ENCODE results near the gene PPIC.
A peak's percentile ranks its signal among the peaks of the same experiment; 100 is the strongest.
"Not testable (repeated sequence)": the region's sequence is repeated elsewhere in the genome, so short reads cannot be mapped to it uniquely, and the experiment has no call there.

The PPIC gene

DNA sequence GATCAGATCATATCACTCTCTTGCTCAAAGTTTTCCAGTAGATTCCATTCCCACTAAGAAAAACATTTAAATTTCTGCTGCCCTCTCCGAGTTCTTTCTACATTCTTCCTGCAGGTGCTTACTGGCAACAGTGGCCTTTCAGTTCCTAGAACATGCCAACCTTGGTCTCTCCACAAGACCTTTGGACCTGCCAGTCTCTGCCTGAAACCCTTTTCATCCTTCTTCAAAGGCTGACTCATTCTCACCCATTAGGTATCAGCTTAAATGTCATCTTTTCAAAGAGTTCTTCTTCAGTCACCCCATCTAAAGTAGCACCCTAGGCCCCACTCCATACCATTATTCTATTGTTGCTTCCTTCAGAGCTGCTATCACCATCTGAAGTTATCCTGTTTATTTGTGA, 21.8 kb downstream of the PPIC start:
- DNase-seq (ENCODE audit: low read depth) = no peak
- H3K4me3 ChIP-seq (ENCODE audit: low read depth, low read length) = no peak overlapping the region

DNA sequence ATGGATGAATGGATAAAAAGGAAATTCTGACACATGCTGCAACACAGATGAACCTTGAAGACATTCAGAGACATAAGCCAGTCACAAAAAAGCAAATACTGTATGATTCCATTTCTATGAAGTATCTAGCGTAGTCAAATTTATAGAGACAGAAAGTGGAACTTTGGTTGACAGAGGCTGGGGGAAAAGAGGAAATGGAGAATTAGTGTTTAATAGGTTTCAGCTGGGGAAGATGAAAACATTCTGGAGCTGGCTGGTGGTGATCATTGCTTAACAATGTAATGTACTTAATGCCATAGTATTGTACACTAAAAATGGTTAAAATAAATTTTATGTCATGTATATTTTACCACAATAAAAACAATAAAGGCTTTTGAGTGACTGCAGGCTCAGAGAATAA, 24.2 kb downstream of the PPIC start:
- DNase-seq (ENCODE audit: low read depth) = no peak
- no peak overlapping the region for H3K4me3 ChIP-seq (ENCODE audit: low read depth, low read length)

DNA sequence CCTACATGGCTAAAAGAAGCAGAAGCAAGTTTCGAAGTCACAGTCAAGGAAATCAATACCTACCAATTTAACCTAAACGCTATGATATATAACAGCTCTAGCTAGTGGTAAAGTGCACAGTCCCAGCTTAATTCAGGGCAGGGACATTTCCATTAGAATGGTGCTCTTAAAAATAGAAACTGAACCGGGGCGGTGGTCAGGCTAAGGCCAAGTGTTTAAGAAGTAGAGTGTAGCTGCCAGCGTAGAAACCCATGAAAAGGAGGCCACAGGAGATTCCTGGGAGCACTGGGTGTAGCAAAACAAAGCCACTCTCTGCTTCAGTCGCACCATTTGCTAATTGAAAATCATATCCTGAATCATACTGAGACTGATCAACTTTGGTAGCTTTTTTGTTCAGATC, 28.8 kb downstream of the PPIC start:
- no peak for DNase-seq (ENCODE audit: low read depth)
- H3K4me3 ChIP-seq (ENCODE audit: low read depth, low read length) = no peak overlapping the region

DNA sequence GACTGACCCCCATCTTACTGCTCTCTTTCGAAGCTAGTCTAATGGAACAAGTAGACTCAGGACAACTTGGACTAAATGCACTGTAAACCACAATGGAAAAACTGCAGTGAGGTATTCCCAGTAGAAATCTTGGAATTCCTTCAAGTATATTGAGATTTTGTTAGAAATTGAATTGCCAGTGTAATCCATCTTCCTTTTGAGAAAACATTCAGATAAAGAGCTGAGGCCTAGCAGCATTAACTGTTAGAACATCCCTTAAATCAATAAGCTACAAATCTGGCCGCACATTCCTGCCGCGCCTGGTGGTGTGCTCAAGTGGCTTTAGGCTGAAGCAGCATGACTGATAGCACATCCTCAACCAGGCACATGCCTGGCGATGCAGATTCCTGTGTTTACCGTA, 29.3 kb downstream of the PPIC start:
- no peak overlapping the region for H3K4me3 ChIP-seq (ENCODE audit: low read depth, low read length)
- DNase-seq (ENCODE audit: low read depth) = no peak

DNA sequence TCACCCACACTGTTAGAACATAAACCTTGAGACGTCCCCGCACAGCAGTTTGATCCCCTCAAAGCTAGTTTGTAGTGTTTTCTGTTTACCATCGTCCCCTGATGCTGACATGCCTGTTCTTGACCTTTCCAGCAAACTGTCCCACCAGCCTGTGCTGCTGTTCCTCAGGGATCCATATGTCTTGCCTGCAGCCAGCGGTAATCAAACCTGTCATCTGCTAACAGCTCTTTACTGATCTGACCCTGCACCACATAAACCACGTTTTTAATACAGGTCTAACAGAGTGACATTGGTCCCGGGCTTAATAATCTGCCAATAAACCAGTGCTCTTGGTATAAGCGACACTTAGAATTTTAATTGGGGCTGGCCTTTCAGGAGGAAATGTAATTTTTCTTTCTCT, 34.7 kb downstream of the PPIC start:
- no peak overlapping the region for H3K4me3 ChIP-seq (ENCODE audit: low read depth, low read length)
- no peak for DNase-seq (ENCODE audit: low read depth)

DNA sequence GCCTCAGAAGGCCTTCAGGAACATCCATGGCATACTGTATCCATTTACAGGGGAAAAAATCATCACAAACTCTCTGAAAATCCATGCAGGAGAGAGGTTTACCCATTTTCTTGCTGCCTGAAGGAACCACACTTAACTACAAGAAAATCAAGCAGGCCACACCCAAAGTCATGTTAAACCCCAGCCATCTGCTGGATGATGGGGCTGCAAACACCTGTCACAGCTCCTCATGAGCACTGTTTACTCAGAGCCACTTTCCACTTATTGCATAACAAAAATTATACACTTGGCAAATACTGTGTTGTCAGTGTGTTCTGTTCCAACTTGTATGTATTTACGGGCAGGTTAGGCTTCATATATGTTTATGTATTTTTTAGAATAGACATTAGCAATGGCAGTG, 35.8 kb downstream of the PPIC start:
- peak; percentile 4 for DNase-seq (ENCODE audit: low read depth)
- no peak overlapping the region for H3K4me3 ChIP-seq (ENCODE audit: low read depth, low read length)

DNA sequence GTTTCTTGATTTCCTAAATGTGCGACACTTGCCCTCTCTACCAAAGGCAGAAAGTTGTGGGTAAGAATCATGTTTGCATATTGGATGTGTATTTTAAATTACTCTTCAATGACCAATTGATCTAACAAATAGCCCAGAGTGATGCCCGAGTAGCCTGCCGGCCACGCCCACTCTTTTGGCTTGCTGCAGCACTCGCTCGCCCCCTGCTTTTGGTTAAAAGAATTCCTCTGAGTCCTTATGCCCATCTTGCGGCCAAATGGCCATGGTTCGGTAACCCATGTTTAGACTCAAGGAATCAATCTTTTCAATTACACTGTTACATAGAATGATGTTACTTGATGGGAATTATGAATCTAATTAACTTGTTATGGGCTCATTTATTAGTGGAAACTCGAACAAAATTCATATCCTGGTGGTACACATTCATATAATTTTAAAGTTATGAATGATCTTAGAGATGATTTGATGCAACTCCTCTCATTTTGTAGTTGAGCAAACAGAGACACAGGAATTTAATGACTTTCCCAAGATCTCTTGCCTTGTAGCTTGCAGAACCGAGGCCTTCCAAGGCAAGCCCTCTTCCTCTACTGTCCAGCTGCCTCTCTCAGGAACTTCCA, 36.5 kb downstream of the PPIC start:
- peak; percentile 11 for DNase-seq (ENCODE audit: low read depth)
- no peak overlapping the region for H3K4me3 ChIP-seq (ENCODE audit: low read depth, low read length)

DNA sequence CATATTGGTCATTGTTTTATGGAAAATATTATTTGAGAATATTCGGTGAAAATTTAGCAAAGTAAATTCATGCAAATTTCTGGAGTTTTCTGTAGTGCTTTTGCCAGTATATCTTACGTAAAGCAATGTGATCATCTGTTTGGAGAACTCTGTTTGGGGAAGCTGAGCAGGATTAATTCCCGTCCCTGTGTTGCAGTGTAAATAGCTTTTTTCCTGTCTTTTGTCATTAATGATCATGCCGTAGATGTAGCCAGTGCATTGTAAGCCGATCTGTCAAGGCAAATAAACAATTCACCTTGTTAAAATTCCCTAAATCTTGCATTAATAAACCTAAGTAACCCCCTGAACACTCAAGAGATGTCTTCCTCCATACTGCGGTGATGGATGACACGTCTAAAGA, 39.2 kb downstream of the PPIC start:
- no peak overlapping the region for H3K4me3 ChIP-seq (ENCODE audit: low read depth, low read length)
- DNase-seq (ENCODE audit: low read depth) = no peak

DNA sequence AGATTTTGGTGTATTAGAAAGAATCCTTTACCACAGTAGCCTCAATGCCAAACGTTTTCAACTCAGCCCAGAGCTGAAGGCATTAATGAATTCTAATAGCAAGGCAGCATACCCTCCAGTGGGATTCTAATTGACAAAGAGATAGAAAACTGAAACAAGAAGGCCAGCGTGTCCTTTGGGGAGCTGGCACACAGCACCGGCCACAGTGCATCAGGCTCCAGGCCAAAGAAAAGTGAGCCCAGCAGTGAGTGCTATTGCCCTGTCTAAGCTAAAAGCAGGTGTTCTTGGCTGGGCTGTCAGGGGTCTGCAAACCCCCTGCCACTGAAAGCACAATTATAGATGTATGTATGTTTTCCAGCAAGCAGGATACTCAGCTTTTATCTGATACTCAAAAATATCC, 40.4 kb downstream of the PPIC start:
- no peak for DNase-seq (ENCODE audit: low read depth)
- H3K4me3 ChIP-seq (ENCODE audit: low read depth, low read length) = no peak overlapping the region

DNA sequence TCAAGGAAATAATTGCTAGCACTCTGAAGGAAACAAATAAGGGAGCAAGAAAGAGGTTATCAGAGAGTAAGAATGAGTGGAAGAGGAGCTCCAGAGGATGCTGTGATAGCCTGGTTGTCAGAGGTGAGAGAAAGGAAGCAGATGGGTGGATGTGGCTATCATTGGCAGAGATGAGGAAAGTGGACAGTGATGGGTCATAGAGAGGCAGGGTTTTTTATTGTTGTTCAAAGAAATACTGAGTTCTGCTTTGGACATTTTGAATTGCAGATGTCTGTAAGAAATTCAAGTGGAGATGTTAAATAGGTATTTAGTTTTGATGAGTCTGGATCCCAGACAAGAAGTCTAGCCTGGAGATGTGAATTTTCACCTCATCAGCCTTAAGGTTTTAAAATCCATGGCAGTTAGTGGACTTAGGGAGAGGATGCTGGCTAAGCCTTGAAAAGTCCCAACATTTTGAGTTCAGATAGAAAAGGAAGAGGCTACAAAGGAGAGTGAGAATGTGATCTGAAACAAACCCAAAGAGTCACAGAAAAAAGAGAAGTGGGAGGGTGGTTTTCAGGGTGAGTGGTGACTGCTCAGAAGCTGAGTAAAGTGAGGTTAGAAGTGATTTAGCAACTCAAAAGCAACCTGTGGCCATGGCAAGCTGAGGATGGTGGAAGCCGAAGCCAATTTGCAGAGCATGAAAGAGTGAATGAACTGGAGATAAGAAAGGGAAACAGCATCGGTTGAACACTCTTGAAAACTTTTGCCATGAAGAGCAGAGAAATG, 50.4 kb downstream of the PPIC start:
- no peak overlapping the region for H3K4me3 ChIP-seq (ENCODE audit: low read depth, low read length)
- DNase-seq (ENCODE audit: low read depth) = no peak

DNA sequence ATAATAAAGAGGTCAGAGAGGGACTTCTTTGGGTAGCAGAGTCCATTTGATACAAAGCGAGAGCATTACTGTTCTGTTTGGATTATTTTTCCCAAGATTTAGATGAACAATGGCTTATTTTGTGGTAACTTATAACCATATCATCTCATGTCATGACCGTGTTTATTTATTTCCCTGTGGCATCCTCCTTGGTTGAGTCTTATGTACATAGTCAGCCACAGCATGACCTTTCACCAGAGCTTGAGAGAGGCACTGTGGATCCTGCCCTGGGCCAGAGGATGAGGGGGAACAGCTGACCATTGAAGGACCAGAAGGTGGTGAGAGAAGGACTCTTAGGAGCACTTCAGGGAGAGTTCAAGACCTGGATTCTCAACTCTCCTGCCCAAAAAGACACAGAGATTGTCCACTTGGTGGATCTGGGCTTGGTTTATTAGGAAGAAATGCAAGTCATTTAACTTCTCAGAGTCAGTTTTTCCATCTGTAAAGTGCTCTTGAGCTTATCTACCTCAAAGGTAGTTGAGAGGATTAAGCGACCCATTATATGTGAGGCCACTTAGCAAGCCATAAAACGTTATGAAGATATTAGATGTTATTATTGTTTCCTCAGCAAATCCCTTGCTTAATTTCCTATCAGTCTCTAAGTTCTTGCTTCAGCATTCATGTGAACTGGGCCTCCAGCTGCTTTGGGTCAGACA, 51.4 kb downstream of the PPIC start:
- DNase-seq (ENCODE audit: low read depth) = no peak
- H3K4me3 ChIP-seq (ENCODE audit: low read depth, low read length) = no peak overlapping the region

DNA sequence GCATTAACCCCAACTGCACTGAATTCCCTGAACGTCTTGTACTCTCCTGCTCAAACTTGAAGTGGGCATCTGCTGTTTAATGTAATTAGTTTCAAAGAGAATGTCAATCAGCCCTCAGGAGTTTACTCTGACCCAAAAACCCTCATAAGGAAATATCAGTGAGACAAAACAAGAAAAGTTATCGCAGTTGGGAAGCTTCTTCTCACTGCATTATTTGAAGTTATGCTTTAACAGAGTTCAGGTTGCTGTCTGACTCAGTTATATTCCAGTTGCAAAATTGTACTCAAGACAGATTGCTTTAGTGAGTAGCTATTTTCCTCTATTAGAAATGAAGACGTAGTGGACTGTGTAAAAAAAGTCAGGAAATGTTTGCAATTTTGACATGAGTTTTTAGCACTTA, 52.1 kb downstream of the PPIC start:
- no peak overlapping the region for H3K4me3 ChIP-seq (ENCODE audit: low read depth, low read length)
- DNase-seq (ENCODE audit: low read depth) = no peak

DNA sequence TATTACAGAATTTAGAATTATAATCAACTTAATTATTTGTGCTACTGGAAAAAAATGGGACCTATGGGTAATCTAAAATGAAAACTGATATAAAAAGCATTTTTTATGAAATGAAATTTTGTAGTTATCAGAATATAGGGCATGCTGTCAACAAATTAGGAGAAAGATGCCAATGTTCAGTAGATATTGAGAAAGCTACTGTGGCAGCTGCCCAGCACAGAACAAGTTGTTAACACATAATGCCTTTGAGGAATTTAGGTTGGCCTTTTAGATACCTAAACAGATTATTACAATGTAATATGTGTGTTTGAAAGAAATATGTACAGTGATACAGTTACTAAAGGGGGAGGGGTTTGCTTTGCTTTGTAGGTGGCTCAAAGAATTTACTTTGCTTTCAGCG, 54.1 kb downstream of the PPIC start:
- H3K4me3 ChIP-seq (ENCODE audit: low read depth, low read length) = no peak overlapping the region
- no peak for DNase-seq (ENCODE audit: low read depth)

DNA sequence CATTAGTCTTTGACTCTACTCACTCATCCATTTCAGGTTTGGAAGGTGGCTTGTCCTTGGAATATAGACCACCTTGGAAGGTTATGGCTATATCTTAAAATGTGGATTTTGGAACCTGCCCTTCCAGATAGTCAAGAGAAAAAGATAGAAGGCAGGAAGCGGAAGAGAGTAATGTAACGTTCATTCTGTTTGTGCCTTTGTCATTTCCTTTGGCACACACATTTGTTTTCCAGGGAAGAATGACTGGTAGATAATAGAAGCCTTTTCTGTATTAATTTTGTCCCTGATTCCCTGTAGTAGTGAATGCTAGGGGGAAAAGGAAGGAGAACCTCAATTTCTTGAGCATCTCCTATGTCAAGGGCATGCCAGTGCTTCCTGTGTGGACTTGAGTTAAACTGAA, 54.7 kb downstream of the PPIC start:
- H3K4me3 ChIP-seq (ENCODE audit: low read depth, low read length) = no peak overlapping the region
- DNase-seq (ENCODE audit: low read depth) = no peak

DNA sequence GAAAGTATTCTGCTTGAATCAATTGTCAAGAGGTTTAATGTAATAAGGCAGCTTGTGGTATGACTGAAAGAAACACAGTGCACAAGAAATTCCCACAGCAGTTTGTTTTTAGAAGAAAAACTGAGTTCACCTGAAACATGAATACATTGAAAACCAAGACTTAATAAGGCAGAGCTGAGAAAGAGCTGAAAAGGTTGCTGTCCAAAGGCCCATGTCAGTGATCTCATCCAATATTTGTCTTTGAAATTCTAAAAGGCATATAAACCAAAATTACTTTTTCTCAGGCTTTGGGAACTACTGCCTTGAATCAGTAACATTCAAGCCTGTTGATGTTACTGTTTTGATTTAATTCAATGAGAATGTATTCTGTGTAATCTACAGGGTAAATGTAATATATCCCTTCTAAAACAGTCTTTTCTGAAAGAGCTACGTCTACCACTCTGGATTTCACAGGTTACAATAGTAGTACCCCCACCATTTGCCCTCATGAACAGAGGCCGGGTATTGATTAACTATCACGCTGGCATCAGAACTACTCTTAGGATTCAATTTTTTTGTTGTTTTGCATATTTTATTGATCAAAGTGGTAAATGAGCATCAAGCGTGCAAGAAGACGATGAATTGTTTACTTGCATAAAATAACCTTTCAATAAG, 57.8 kb downstream of the PPIC start:
- H3K4me3 ChIP-seq (ENCODE audit: low read depth, low read length) = no peak overlapping the region
- DNase-seq (ENCODE audit: low read depth) = no peak

DNA sequence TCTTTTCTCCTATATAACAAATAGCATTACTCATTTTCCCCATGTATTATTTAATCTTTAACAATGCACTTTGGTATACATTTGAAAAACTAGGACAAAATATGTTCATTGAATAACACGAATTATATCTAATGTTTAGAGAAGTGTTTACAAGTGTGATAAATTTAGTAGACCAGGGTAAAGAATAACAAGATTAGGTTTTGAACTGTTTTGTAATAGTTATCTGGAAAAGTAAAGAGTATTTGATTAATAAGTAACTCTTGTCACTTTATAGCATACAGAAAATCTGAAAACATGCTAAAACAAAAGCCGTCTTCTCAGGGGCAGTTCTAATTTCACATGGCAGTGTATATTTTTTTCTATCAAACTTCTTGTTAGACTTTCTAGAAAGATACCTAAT, 58.5 kb downstream of the PPIC start:
- no peak overlapping the region for H3K4me3 ChIP-seq (ENCODE audit: low read depth, low read length)
- DNase-seq (ENCODE audit: low read depth) = no peak

DNA sequence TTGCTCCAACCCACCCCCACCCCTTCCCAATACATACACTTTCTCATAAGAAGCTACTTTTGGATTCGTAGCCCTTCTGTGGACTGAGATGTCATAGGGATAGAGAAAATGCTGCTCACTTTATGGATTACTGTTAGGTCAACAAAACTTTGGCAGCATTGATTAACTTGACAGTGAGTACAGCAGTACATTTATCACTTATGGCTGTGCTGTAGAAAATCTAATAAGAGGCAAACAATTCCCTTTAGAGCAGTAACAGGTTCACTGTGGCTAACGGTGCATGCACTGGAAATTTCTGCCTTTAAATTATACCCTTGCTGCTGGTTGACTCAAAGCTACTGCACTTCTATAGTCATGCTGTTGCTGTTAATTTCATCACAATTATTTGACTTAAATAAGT, 59.2 kb downstream of the PPIC start:
- DNase-seq (ENCODE audit: low read depth) = no peak
- H3K4me3 ChIP-seq (ENCODE audit: low read depth, low read length) = no peak overlapping the region

DNA sequence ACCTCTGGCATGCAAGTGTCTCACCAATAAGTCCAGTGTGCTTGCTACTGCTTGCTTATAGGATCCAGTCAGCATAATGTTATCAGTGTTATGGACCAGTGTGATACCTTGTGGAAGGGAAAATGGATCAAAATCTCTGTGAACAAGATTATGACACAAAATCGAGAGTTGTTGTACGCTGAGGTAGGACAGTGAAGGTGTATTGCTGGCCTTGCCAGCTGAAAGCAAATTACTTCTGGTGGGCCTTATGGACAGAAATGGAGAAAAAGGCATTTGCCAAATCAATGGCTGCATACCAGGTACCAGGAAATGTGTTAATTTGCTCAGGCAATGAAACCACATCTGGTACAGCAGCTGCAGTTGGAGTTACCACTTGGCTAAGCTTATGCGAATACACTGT, 62.3 kb downstream of the PPIC start:
- H3K4me3 ChIP-seq (ENCODE audit: low read depth, low read length) = not testable (repeated sequence)

DNA sequence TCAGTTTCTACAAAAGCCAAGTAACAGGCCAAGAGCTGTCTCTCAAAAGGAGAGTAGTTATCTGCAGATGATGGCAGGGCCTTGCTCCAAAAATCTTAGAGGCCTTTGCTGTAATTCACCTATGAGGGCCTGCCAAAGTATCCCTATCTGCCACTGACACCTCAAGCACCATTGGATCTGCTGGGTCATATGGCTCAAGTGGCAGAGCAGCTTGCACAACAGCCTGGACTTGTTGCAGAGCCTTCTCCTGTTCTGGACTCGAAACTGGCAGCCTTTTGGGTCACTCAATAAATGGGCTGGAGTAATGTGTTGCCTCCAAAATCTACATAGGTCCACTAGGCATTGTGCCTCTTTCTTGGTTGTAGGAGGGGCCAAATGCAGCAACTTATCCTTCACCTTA, 62.8 kb downstream of the PPIC start:
- DNase-seq (ENCODE audit: low read depth); H3K4me3 ChIP-seq (ENCODE audit: low read depth, low read length): not testable (repeated sequence)

More for the DNA sequence above, 62.3 kb downstream of the PPIC start:
- not testable (repeated sequence) for DNase-seq (ENCODE audit: low read depth)

All from skeletal muscle cell (primary cell).